KOPT-K1 (cell line): ENCODE measurements around the gene PANK4.

Source experiments
- H3K27ac ChIP-seq: fragments of 200-600 bp; sonication (generic); 2 replicates; pipeline ENCODE4 v1.5.1; 2016; ENCODE audit warnings: antibody characterized with exemption, mild to moderate bottlenecking, low read depth, low read length; ENCODE audit not compliant: poor library complexity, severe bottlenecking
- H3K36me3 ChIP-seq: fragments of 200-600 bp; sonication (generic); 2 replicates; pipeline ENCODE4 v1.5.1; 2017; ENCODE audit warnings: antibody characterized with exemption, mild to moderate bottlenecking, low read length, moderate library complexity; ENCODE audit not compliant: insufficient read depth
- H3K9me3 ChIP-seq: fragments of 200-600 bp; sonication (generic); 2 replicates; pipeline ENCODE4 v1.5.1; 2017; ENCODE audit warnings: antibody characterized with exemption, low read length, mild to moderate bottlenecking; ENCODE audit not compliant: insufficient read depth, poor library complexity, severe bottlenecking

The PANK4 gene

DNA sequence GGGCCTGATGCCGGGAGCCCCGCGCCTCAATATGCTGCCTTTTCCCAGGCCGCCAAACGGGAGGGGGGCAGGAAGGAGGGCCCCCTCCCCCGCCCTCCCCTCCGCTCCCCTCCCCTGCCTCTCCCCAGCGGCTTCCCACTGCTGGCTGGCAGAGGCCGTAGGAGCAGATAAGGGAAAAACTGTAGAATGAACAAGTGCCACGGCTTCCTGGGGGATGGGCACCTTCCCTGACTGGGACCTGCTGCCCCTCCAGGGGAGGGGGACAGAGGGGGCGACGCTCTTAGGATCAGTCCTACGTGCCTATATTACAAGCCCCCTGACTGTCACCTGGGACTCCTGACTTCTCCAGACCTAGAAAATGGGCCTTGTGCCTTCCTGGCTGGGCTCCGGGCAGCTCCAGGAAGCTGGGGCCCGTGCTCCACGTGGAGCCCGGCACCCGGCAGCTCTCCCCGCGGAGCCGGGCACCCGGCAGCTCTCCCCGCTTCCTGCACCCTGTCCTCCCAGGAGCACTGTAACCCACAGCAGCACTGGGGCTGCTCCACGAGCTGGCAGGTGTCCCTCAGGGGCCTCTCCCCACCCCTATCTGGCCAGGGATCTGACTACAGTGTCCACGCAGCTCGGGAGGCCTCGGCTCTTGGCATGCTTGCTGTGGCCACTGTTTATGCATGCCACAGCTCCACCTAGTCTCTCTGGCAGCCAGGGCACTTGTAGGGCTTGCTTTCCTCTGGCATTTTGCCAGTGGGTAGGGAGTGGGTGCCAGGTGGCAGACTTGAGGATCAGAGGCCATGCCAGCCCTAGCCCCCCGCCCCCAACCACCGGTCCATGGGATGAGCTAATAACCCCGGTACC is 4.3 kb upstream of the PANK4 start:
- Histone ChIP-seq H3K9me3 (no peaks in the 10 kb centered on the region), H3K36me3 (no peaks in the 10 kb centered on the region), H3K27ac (no peak overlapping the region)

DNA sequence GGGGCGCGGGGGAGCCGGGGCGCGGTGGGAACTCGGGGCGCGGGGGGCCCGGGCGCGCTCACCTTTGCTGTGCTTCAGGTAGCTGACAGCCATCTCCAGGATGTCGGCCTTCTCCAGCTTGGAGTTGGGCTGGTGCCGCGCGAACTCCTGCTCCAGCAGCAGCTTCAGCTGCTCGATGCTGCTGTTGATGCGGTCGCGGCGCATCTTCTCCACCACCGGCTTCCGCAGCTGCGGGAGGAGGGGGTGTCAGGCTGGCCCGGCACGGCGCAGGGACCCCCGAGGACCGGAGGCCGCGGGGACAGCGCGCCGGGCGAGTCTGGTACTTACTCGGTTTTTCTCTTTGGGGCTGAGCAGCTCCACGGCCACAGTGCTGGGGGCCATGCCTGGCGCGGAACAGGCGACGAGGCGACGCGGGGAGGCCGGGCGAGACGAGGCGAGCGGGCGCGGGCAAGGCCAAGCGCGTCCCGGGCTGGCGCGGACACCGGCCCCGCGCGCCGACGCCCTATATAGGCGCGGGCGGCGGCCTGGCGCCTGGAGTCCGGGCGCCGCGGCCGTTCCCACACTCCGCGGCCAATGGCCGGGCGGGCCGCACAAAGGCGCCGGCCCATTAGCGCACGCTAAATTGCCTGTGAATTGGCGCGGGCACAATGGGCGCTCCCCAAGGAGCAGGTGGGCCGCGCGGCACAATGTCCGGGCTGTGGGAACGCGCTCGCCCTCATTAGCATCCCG is 3.6 kb upstream of the PANK4 start, which contains the start of gene HES5:
TSS of gene HES5 (minus strand) at position 480 of the 729 bp plus-strand sequence. CDS start at position 381, 99 bp downstream.
- Histone ChIP-seq H3K27ac (no peak within 1 kb of the TSS), H3K36me3 (no peaks in the 10 kb centered on the region), H3K9me3 (no peaks in the 10 kb centered on the region)

DNA sequence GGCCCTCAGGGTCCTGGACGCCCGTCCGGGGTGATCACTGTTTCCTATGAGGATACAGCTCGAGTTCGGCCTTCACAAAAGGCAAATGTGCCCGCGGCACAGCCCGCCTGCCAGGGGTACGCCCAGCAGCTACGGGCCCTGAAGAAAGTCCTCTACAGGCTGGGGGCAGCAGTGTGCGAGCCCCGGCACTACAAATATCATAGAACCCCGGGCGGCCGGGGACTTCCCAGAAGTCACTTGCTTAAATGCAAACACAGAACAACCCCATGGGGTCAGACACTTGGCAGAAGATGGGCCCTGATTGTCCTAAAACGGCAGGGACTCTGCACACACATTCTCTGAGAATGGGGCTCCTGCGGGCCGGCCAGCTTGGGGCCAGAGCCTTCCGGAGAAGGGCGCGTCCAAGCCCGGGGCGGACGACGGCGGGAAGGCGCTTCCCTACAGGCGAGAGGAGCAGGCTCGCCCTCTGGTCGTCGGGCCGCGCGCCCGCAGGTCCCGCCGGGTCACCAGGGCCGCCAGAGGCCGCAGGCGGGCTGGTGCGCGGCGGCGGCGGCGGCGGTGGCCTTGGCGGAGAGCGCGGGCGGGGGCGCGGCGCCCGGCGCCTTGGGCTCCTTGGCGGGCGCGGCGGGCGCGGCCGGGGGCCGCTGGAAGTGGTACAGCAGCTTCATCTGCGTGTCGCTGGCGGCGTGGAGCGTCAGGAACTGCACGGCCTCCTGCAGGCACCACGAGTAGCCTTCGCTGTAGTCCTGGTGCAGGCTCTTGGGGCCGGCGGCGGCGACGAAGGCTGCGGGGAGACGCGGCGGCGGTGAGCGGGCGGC is 2.8 kb upstream of the PANK4 start:
- H3K27ac ChIP-seq: no peak overlapping the region
- H3K9me3 ChIP-seq: no peaks in the 10 kb centered on the region
- H3K36me3 ChIP-seq: no peaks in the 10 kb centered on the region

DNA sequence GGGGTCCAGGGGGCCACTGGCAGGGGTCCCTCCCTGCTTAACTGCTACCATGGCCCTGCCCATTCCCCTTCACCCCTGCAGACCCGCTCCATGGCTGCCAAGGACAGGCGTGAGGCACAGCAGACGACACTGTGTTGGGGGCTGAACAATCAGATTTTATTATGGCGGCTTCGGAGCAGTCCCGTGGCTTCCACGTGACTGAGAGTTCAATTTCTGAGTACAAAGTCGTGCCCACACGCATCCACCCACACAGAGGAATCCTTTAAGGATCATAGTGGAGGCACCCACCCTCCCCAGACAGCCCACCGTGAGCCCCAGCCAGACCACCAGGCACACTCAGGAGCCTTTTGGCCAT is 2.2 kb upstream of the PANK4 start:
- H3K9me3 ChIP-seq: no peaks in the 10 kb centered on the region
- no peak overlapping the region for H3K27ac ChIP-seq
- H3K36me3 ChIP-seq: no peaks in the 10 kb centered on the region

DNA sequence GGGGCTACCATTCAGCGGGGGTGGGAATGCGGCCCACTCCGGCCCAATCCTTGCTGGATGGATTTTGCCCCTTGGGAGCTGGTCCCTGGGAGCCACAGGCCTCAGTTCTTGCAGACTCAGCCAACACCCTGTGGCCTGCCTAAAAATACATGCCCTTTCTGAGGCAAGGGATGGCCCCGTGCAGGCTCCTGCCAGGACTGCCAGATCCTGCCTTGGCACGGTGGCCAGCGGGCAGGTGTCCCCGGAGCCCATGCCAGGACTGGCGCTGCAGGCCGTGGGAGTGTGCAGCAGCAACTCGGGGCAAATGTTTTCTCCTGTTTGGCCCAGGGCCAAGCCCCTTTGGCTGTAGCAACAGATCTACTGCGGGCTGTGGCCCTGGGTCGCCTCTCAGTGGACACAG is 1.6 kb upstream of the PANK4 start:
- H3K36me3 ChIP-seq: peaks cover 6% of the 10 kb centered on the region; the same call in 1 of the 2 replicates
- no peaks in the 10 kb centered on the region for H3K9me3 ChIP-seq
- H3K27ac ChIP-seq: no peak overlapping the region

DNA sequence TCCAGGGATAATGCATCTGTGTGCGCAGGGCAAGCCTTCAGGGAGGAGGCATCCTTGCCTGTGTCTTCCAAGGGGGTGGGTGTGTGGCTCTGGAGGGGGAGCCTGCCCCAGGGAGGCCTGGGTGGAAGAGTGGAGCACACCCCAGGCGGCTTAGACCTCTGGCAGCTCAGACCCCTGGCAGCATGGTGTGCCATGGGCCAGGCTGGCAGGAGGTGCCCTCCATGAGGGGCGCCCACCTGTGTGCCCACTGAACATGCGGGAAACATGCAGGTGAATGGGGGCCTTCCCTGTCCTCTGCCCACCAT is 1.1 kb upstream of the PANK4 start:
- no peak overlapping the region for H3K27ac ChIP-seq
- H3K9me3 ChIP-seq: no peaks in the 10 kb centered on the region
- peaks cover 11% of the 10 kb centered on the region; the same call in 1 of the 2 replicates for H3K36me3 ChIP-seq

DNA sequence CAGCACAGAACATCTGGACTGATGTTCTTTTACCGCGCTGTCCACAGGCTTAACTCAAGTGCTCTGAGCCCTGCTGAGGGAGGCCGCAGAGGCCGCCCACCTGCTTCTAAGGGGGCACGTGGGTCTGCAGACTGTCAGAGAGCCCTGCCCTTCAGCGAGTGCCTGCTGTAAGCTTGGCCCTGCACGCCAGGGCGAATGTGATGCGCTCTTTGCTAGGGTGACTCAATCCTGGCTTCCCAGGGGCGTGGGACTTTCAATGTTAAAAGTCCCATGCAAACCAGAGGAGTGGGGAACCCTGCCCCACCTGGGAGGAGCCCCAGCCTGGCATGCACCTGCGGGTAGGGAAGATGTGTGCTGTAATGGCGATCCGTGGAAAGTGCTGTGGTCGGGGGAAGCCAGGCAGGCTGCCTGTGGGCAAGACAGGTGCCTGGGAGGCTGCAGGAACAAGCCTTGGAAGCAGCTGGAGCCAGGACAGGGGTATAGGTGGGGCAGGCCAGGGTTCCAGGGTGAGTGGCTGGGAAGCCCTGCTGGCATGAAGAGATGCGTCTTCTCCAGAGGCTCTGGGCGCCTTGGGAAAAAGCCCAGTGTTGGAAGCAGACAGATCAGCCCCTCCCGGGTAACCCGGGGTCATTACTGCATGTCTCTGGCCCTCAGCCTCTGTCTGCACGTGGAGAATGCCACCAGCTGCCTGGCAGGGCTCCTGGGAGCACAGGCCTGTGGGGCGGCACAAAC is 594 bp upstream of the PANK4 start:
- Histone ChIP-seq H3K27ac (peak overlapping the region; percentile 76), H3K36me3 (peaks cover 13% of the 10 kb centered on the region; the same call in 1 of the 2 replicates)

DNA sequence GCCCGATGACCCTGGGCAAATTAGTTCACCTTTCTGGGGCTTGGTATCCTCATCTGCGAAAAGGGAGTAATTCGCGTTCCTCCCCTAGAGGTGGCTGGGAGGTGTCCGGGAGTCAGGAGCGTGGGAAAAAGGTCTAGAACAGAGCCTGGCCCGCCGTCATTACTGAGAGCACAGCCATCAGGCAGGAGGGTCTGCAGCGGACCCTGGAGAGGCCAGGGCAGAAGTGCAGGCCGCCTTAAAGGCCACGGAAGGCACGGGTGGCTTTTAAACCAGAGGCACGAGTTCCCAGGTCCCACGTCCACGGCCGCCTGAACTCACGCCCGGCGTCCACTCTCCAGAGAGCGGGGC is 850 bp downstream of the PANK4 start:
- H3K27ac ChIP-seq: peak overlapping the region; percentile 76
- peaks cover 28% of the 10 kb centered on the region for H3K36me3 ChIP-seq
- H3K9me3 ChIP-seq: no peaks in the 10 kb centered on the region

More for the DNA sequence above, 594 bp upstream of the PANK4 start:
- H3K9me3 ChIP-seq: no peaks in the 10 kb centered on the region

DNA sequence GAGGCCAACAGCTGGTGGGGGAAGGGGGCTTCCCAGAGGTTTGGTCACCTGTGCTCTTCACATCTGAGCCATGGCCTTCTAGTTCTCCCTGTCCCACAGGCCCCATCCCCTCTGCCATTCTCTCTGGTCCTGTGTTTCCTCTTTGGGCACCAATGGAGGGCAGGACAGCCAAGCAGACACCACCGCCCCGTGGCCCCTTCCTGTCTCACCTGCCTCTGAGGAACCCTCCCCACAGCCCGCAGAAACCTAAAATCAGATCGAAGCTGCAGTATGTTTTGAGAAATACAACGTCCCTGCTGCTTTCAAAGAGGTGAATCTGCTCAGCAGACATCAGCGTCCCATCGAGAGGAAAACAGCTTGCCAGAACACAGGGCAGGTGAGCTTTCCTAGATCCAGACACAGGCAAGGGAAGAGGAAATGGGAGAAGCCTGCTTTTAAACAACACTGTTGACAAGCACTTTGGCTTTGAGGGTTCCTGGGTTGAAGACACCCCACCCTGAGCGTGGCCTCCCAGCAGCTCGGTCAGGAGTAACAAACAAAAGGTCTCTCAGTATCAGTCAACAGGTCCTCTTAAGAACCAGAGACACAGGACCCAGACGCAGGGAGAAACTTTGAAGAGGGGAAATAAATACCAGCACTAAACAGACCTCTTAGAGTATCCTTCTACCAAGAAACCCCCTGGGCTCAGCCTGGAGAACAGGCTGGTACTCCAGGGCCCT is 2.3 kb downstream of the PANK4 start:
- Histone ChIP-seq H3K27ac (peak overlapping the region; percentile 30), H3K36me3 (peaks cover 42% of the 10 kb centered on the region), H3K9me3 (no peaks in the 10 kb centered on the region)

DNA sequence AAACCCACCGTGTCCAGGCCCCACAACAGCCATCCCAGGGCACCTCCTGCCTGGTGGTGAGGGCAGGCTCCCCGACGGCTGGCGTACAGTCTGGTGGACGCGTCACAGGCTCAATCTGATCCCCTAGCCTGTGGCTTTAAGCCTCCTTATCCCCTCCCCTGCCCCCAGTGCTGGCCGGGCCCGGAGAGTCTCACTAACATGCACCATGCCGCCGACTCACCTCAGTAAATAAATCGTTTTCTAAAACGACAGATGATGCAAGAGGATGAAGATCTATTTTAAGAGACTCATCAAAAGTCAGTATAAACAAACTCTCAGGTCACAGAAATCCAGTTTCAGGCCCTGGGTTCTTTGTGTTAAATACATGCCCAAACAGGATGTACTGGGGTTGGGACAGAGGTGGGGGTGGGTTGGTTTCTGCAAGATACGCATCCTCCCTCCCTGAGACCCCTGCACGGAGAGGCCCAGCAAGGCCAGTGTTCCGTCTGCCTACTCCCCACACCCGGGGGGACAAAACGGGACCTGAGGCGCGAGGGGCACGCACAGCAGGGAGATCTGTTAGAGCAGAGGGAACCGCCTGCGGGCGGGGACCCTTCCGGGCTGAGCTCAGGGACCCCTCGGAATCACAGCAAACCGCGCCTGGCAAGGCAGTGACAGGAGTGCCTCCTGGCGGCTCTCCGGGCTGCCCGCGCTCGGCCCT is 3.1 kb downstream of the PANK4 start:
- Histone ChIP-seq H3K27ac (no peak overlapping the region), H3K9me3 (no peaks in the 10 kb centered on the region), H3K36me3 (peaks cover 49% of the 10 kb centered on the region)

DNA sequence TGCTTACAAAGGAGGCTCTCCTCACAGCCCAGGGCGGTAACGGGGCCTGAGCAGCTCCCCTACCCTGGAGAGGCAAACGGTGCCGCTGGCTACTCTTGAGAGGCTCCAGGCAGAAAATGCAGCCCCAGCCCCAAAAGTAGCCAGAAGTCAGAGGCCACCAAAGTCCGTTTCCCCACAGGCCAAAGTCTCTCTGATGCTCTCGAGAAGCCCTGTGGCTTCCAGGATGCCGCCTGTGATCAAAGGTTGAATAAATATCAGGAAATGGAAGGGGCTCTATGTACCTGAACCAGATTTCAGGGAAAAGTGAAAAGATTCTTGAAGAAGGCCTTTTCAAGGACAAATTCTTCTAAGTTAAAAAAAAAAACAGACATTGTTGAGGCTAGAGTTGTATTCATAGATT is 4.2 kb downstream of the PANK4 start:
- Histone ChIP-seq H3K36me3 (peaks cover 60% of the 10 kb centered on the region), H3K27ac (no peak overlapping the region), H3K9me3 (no peaks in the 10 kb centered on the region)

DNA sequence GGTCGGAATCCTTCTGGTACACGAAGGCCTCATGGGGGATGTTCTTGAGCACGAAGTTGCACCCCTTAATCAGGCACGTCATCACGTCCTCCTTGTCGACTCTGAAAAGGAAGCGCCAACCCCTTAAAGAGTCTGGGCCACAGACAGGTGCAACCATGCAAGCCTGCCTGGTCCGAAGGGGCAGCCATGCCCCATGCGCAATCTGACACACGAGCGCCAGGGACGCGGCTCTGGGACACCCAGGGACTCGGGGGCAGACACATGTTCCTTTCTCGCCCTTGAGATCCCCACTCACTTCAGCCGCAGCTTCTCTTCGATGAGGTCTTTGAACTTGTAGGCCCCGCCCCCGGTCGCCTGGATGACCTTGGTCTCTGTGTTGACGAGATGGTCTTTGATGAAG is 5.6 kb downstream of the PANK4 start:
- peaks cover 75% of the 10 kb centered on the region for H3K36me3 ChIP-seq

DNA sequence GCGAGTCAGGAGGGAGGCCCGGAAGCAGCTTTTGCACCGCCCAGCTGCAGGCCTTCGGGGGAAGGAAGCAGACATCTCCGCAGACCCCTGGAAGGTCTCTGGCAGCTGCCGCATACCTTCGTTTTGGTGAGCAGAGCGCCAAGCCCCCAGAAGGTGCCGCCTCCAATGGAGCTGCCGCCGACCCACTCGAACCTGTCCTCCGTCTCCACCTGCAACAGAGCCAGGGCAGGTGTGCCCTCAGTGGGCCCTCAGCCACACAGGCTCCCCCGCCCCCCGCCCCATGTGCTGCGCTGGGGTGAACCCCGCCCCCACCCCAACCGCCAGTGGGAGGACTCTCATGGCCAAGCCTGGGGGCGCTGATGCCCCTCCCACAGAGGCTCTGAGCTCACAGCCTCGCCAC is 6.2 kb downstream of the PANK4 start:
- Histone ChIP-seq H3K36me3 (peaks cover 81% of the 10 kb centered on the region), H3K9me3 (no peaks in the 10 kb centered on the region), H3K27ac (no peak overlapping the region)

More for the DNA sequence above, 5.6 kb downstream of the PANK4 start:
- Histone ChIP-seq H3K9me3 (no peaks in the 10 kb centered on the region), H3K27ac (no peak overlapping the region)

DNA sequence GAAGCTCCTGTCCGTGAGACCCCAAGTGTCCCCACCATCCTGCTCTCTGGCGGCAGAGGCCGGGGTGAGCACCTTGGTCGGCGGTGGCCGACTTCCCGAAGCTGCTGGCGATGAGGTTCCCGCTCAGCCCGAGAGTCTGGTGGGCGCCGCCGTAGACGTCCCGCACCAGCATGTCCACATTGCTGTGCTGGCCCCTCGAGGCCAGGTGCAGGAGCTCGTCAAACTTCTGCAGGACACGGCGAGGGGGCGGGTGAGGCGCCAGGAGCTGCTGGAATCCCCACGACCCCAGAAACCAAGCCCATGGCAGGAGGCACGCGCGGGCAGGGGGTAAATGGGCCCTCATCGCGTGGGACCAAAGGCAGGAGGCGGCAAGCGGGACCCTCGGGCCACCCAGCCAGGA is 6.7 kb downstream of the PANK4 start:
- H3K36me3 ChIP-seq: peaks cover 85% of the 10 kb centered on the region
- H3K9me3 ChIP-seq: no peaks in the 10 kb centered on the region
- no peak overlapping the region for H3K27ac ChIP-seq
